Measurements from ENCODE around the gene EXOC3L4.
A peak's percentile ranks its signal among the peaks of the same experiment; 100 is the strongest.

Gene EXOC3L4

GRCh38 chr14:103081951-103082350 is 12.6 kb upstream of the EXOC3L4 start:
- Mint-ChIP-seq H3K4me1 (no peaks in the 10 kb centered on the region), H3K27me3 (ENCODE audit: low read depth, poor library complexity) (peaks cover 30% of the 10 kb centered on the region), H3K4me3 (no peak overlapping the region), H3K9me3 (no peaks in the 10 kb centered on the region), H3K27ac (no peak overlapping the region), H3K36me3 (ENCODE audit: low read depth) (no peaks in the 10 kb centered on the region)
- no peak for TF ChIP-seq CTCF (IDR thresholded peaks at IDR 0.05)
- no peak for DNase-seq

GRCh38 chr14:103084021-103084919 is 10.3 kb upstream of the EXOC3L4 start, which contains the start of gene LBHD2:
TSS of gene LBHD2 (plus strand) at chr14:103084210. CDS start at chr14:103086013, 1,803 bp downstream.
- TF ChIP-seq CTCF (IDR thresholded peaks at IDR 0.05): no peak
- Mint-ChIP-seq H3K4me3 (peak within 1 kb of the TSS; percentile 14), H3K27me3 (ENCODE audit: low read depth, poor library complexity) (peaks cover 27% of the 10 kb centered on the region), H3K4me1 (no peaks in the 10 kb centered on the region), H3K36me3 (ENCODE audit: low read depth) (no peaks in the 10 kb centered on the region), H3K27ac (no peak within 1 kb of the TSS), H3K9me3 (no peaks in the 10 kb centered on the region)
- DNase-seq: peak; percentile 56

- Mint-ChIP-seq H3K4me1 (no peaks in the 10 kb centered on the region), H3K4me3 (no peak overlapping the region), H3K9me3 (no peaks in the 10 kb centered on the region), H3K27ac (no peak overlapping the region), H3K36me3 (ENCODE audit: low read depth) (no peaks in the 10 kb centered on the region), H3K27me3 (ENCODE audit: low read depth, poor library complexity) (peaks cover 34% of the 10 kb centered on the region)
- DNase-seq: no peak
- TF ChIP-seq CTCF (IDR thresholded peaks at IDR 0.05): peak; percentile 16
Observed at GRCh38 chr14:103085106-103086091, 9.1 kb upstream of the EXOC3L4 start.

GRCh38 chr14:103086771-103087342 is 7.7 kb upstream of the EXOC3L4 start:
- no peak for TF ChIP-seq CTCF (IDR thresholded peaks at IDR 0.05)
- Mint-ChIP-seq H3K4me3 (no peak overlapping the region), H3K36me3 (ENCODE audit: low read depth) (no peaks in the 10 kb centered on the region), H3K9me3 (no peaks in the 10 kb centered on the region), H3K4me1 (peaks cover 4% of the 10 kb centered on the region), H3K27me3 (ENCODE audit: low read depth, poor library complexity) (peaks cover 41% of the 10 kb centered on the region), H3K27ac (no peak overlapping the region)
- no peak for DNase-seq

GRCh38 chr14:103087343-103087835 is 7.1 kb upstream of the EXOC3L4 start:
- H3K27me3 Mint-ChIP-seq (ENCODE audit: low read depth, poor library complexity): peaks cover 41% of the 10 kb centered on the region

More at GRCh38 chr14:103087343-103087835, 7.1 kb upstream of the EXOC3L4 start:
- H3K36me3 Mint-ChIP-seq (ENCODE audit: low read depth): no peaks in the 10 kb centered on the region
- no peak for TF ChIP-seq CTCF (IDR thresholded peaks at IDR 0.05)
- H3K4me1 Mint-ChIP-seq: peaks cover 4% of the 10 kb centered on the region
- H3K4me3 Mint-ChIP-seq: no peak overlapping the region
- no peaks in the 10 kb centered on the region for H3K9me3 Mint-ChIP-seq
- peak; percentile 53 for DNase-seq
- H3K27ac Mint-ChIP-seq: no peak overlapping the region
